Measurements from ENCODE around the gene EED.
"Not testable (repeated sequence)": the region's sequence is repeated elsewhere in the genome, so short reads cannot be mapped to it uniquely, and the experiment has no call there.

EED gene

DNA sequence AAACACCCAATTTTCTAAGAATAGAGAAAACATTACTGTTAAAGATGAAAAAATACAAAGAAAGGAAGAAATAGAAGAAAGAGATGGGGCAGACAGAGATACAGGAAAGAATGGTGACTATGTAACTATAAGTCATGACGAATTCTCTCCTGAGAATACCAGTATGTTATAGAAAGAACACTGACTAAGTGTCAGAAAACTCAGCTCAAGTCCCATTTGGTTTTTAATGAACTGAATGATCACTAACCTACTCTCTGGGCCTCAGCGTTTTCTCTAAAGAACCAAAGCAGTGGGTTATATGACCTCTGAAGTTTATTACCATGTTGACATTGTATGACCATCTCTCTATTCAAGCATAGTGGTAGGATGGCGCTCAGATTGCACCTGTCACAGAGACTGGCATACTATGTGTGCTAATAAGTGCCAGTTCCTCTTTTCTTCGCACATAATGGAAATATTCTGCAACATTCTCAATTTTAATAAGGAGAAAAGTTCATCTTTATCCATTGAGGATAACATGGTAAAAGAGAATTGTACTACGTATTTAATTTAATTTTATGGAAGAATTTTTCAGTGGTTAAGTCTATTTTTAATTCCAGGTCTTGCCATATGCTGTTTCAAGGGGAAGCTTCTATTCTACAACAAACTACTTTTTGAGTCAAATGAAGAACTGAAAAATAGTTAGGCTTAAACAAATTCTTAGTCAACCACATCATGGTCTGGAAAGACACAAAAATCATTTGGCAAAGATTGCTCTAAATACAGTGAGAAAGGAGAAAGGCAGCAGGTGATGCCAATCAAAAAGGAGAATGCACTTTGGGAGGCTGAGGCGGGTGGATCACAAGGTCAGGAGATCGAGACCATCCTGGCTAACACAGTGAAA, 25.0 kb upstream of the EED start:
- no peak for DNase-seq

DNA sequence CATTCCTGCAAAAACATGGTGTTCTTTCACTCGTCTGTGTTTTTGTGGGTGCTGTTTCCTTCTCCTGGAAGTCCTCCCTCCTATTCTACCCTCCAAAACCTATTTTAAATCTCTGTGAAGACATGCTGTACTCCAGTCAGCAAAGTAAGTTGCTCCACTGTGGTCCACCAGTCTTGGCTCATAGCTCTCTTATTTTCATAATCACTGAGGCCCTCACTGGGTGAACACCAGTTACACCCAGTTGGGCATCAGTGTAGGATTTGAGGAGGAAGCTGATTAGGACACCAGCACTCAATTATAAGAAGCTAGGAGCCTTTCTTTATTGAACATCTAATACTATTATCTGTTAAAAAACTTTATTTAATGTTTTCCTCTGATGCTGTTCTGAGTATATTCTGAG, 23.9 kb upstream of the EED start:
- no peak for DNase-seq

DNA sequence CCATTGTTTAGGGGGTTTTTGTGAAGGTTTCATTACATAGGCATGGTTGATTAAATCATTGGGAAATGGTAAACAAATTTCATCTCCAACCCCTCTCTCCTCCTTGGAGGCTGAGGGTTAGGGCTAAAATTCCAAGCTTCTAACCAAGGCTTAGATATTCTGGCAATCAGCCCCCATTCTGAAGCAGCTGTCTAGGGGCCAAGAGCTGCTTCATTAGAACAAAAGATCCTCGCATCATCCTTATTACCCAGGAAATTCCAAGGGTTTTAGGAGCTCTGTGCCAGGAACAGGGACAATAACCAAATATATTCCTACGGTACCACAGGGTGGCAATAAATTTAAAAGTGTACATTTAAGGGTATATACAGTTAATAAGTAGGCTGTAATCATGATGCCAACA, 22.5 kb upstream of the EED start:
- DNase-seq = no peak

DNA sequence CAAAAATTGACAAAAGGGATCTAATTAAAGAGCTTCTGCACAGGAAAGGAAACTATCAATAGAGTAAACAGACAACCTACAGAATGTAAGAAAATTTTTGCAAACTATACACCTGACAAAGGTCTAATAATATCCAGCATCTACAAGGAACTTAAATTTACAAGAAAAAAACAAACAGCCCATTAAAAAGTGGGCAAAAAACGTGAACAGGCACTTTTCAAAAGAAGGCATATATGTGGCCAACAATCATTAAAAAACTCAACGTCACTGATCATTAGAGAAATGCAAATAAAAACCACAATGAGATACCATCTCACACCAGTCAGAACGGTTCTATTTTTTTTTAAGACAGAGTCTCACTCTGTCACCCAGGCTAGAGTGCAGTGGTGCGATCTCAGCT, 20.0 kb upstream of the EED start:
- not testable (repeated sequence) for DNase-seq

DNA sequence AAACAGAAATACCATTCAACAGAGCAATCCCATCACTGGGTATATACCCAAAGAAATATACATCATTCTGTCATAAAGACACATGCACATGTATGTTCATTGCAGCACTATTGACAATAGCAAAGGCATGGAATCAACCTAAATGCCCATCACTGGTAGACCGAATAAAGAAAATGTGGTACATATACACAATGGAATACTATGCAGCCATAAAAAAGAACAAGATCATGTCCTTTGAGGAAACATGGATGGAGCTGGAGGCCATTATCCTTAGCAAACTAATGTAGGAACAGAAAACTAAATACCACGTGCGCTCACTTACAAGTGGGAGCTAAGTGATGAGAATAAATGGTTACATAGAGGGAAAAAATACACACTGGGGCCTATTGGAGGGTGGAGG, 19.2 kb upstream of the EED start:
- not testable (repeated sequence) for DNase-seq

DNA sequence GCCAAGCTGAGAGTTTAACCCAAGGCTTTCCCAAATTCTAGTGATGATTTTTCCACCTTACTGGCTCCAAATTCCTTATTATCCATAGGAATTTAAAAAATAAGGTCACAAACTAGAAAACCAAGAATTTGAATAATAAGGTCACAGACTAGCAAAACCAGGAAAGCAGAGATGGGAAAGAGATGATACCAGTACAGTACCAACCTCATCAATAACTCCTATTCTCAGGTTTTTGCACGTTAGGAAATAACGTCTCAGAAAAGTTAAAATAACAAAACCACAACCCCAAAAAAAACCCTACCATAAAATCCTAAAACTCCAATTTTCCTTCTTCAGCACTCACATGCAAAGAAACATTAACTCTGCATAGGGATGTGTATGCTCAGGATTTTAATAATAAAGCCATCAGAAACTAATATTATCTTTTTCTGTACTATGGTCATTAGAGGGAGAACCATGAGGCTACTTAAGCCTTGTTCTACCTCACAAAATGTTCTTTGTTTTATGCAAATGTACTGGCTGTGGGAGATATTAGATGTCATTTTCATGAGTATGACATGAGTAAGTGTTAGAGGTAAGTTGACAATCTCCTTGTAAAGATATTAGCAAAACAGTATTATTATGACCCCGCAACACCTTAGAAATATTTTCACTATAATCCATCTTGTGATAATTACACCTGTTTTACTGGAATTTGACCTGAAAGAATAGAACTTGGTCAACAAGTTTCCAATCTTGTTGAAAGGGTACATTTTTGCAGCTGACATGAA, 16.1 kb upstream of the EED start:
- no peak for DNase-seq

DNA sequence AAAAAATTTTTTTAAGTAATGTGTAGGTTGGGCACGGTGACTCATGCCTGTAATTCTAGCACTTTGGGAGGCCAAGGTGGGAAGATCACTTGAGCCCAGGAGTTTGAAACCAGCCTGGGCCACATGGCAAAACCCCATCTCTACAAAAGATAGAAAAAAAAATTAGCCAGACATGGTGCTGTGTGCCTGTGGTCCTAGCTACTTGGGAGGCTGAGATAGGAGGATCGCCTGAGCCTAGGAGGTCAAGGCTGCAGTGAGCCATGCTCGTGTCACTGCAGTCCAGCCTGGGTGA, 15.6 kb upstream of the EED start:
- DNase-seq = peak; percentile 64

DNA sequence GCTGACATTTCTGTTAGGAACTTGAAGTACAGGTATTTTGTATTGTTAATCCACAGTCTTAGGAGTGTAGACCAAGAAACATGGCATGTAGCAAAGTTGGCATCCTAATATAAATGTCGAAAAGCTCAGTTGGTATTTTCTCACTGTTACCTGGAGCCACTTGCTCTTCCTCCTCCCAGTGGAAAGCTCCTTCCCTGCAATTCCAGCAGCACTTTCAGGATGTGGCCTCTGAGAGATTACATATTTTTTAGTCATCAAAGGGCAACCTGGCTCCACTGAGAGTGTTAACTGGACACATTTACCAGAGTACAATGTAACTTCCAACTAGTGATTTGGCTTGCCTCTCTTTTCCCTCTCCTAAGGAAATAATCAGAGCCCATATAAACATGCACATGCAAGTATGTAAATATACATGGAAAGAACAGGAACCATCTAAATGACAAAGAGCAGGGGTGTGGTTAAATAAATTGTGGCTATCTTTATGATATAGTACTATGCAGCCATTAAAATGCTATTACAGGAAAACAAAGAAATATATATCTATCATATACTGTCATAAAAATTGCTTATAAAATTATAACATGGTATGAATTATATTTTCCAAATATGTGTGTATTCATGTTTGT, 14.3 kb upstream of the EED start:
- DNase-seq = no peak

DNA sequence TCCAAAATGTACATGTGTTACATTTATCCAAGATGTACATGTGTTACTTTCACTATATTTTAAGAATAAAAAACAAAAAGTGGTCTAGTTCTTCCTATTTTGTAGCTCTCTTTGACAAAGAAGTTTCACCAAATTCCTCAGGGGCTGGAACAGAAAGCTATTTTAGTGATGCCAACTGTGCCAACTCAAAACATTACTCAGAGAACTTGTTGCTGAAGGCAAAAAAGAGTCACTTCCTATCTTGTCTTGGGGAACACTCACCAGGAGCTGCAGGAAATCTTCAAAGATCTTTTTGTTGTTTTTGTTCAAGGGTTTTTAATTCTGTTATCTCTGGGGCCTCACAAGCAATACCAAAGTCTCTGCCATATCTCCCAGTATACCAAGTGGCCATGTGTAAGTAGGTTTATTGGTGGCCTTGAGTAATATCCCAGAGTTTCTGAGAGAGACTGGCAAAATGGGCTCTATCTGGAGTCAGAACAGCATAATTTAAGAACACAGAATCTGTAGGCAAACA, 13.6 kb upstream of the EED start:
- DNase-seq = no peak

DNA sequence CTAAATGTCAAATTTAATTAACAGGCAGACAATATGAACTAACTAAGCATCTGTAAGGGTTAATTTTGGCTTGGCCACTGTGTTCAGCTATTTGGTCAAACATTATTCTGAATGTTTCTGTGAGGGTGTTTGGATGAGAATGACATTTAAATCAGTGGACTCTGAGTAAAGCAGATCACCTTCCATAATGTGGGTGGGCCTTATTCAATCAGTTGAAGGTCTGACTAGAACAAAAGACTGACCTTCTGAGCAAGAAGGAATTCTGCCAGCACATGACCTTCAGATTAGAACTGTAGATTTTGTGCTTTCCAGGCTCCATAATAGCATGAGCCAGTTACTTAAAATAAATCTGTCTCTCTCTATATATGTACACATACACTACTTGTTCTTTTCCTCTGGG, 12.0 kb upstream of the EED start:
- DNase-seq = no peak

DNA sequence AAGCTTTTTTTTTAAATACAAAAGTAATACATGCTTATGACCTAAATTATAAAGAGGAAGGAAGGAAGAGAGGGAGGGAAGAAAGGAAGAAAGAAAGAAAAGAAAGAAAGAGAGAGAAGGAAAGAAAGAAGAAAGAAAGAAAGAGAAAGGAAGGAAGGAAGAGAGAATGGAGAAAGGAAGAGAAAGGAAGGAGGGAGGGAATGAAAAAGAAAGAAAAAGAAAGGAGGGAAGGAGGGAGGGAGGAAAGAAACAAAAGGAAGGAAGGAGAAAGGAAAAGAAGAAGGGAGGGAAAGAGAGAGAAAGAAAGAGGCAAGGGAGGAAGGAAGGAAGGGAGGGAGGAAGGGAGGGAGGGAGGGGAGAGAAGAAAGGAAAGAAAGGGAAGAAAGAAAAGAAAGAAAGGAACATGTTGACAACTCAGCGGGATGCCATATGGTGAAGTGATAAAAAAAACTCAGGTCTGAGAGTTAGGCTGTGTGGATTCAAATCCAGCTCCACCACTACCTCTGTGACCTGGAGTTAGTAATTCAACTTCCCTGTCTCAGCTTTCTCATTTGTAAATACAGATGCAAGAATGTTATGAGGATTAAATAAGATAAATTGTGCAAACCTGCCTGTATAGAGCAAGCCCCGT, 9.6 kb upstream of the EED start:
- DNase-seq = no peak

DNA sequence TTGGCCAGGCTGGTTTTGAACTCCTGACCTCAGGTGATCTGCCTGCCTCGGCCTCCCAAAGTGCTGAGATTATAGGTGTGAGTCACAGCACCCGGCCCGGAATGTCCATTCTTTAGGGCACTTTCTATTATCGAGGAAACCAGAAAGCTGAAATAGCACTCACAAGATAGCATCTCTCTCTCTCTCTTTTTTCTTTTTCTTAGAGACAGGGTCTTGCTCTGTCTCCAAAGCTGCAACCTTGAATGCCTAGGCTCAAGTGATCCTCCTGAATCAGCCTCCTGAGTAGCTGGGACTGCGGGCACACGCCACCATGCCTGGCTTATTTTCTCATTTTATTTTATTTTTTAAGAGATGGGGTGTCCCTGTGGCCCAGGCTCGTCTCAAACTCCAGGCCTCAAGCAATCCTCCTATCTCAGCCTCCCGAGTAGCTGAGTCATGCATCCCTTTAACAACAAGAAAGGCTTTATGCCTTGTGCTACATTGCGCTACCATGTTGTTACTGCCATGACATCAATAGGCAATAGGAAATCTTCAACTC, 7.2 kb upstream of the EED start:
- no peak for DNase-seq

DNA sequence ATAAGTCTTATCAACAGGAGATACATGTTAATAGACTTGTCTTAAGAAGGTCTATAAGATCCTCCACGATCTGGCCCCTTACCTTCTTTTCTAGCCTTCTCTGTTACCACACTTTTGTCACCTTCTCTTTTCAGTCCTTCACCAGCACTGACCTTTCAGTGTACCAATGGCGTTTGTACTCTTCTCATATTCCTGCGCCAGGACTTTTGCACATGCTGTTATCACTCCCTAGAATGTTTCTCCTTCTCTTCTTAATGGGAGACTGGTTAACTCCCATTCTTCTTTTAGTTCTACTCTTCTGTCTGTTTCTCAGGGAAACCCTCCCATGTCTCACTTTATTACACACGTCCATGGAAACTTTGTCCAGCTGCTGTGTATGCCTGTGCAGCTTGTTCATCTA, 4.4 kb upstream of the EED start:
- DNase-seq = no peak

DNA sequence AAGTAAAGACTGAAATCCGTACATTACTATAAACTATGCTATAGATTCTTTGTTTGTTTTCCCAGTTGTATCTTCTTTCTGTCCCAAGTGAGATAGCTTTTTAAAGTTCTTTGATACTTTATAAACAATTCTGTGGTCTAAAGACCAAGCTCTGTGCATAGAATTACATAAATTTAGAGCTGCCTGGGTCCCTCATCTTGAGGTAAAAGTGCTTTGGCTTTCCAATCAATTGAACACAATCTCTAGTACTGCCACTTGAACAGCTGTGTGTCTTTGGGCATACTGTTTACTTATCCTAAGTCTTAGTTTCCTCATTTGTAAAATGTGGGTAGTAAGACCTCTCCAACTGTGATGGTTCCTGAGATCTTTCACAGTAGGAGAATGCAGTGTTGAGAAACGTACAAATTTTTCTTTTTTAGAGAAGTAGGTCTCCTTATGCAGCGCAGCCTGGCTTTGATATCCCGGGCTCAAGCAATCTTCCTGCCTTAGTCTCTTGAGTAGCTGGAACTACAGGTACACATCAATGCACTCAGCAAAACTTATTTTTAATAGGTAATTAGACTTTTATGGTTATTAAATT, 2.5 kb upstream of the EED start:
- no peak for DNase-seq

DNA sequence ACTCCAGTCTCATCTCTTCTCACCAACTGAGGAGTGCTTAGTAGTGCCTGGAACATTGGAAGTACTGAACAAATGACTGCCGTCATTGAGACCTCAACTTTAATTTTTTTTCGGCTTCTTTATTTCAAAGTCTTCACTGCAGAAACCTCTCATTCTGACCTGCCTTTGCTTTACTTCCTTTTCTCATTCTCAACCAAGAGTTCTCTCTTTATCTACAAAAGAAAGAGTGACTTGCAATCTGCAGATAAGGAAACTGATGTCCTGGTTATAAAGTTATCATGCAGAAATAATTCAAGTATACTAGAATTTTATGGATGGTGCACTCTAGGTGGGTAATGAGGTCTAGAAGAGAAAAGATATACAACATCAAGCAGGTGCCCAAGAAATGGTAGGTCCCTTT, 1.2 kb upstream of the EED start:
- no peak for DNase-seq

DNA sequence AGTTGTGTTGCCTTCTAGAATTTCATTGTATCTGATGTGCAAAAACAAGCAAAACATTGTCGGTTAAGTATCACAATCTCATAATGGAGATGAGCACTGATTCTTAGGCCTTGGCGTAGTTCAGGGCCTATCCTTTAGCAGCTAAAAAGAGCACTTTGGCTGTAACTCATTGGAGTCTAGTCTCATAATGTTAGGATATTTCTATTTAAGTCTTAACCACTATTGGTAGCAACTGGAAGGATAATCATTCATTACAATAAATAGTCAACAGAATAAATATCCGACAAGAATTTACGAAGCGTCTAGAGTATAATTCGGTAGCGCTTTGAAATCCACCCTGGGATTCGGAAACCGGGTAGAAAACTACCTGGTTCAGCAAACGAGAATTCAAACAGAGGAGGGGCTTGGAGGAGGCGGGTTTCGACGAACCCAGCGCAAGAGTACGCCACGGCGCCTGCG, 461 bp upstream of the EED start:
- DNase-seq = peak; percentile 96

DNA sequence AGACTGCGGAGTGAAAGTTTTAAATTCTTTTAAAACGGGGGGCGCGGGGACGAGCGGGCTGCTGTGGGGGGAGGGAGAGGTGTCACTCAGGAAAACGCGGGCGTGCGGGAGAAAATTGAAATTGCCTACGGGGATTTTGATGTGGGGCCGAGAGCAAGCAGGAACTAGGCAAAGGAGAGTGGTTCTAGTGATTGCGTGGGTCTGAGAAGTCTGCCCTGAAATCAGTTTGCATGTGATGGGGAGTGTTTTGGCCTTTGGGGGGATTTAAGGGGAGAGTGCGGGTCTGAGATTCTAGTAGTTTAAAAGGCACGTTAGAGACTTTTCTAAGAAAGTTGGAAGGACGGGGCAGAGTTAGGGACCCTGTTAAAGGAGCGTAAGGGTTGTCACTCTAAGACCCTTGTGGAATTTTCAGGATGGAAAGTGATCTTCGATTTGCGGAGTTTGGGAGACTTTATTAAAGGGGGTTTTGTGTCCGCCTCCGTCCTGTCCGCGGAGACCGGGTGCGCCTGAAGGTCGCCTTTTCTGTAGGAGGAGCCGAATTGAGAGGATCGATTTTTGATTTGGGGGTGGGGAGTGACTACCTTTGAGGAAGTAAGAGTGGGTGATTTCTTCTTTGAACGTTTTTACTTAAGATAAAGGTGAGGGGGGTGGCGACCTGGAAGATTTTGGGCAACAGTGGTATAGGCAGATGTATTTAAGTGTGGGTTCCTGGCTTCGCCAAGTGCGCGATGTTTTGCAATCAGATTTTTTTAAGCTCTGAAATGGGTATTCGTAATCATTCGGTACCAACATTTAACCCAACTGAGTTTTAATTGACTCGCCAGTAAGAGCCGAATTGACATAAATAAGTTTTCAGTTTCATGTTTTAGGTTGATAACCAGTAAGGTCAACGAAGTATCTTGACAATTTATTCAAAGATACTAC, 1.1 kb downstream of the EED start:
- DNase-seq = peak; percentile 74

DNA sequence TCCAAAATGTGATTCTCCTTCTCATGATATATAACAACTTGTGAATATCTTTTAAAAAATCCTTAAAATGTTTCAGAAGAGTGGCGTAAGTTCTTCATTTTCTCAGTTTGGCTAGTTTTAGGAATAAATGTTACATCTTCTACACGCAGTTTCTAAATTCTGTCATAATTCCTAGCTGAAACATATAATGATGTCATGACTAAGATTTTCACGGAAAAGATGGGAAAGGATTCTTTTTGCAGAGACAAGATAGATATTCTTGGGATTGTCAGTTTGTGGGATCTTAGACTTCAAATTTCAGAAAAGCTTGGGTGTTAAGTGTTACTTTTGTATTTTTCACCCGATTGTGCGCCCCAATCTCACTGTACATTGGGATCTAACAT, 1.7 kb downstream of the EED start:
- DNase-seq = no peak

DNA sequence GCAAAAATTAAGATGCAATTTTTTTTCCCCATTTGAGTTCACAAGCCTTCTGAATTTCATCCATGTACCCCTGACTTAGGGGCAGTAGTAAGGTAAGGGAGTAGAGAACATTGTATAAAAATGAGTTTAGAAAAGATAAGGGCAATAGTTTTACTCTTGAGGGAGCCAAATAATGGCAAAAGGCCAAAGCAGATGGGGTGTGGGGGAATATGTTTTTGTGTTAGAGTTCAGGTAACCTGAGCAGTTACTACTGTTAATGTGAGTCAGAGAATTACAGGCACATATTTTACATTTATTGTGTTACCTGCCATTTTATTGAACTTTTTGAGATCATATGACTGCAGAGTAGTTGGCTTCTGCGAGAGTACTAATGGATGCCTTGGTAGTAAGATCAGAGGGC, 3.1 kb downstream of the EED start:
- DNase-seq = no peak

DNA sequence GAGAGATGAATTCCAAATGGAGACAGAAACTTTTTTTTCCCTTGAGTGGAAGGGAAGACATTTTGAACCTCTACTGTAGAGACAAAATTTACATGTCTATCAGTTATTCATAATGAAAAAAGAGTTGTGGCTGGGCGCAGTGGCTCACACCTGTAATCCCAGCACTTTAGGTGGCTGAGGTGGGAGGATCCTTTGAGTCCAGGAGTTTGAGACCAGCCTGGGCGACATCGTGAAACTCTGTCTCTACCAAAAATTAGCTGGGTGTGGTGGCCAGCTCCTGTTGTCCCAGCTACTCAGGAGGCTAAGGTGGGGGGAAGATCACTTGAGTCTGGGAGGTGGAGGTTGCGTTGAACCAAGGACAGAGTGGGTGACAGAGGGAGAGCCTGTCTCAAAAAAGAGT, 4.1 kb downstream of the EED start:
- no peak for DNase-seq

DNA sequence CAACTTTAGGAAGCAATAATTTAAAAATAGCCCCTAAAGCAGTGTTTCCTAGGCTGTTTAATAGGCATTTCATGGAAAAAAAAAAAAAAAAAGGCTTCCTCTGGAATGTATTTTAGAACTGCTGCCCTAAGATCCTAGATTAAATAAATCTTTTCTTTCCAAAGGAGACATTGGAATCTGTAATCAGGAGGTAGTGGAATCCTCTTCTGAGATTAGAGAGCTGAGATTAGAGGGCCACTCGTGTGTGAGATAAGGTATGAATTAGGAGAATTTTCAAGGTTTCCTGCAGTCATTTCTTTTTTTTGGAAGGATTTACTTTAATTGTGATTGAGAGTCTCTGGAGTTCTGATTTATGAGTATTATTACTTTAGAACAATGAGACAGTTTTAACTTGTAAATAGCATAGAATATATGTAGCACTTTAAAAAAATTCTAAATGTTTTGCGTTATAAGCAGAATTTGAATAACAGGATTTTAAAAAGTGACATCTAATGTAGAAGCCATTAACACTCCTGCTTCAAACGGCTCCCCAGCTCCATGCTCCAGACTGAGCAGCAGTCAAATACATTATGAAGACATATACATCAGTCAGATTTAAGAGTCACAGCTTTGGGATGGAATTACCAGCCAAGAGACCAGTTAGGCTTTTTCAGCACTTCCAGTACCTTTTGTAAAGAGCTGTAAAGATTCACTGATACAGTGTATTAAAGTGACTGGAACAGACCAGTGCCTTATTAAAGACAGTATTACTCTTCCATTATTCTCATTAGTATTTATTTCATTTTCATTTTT, 5.0 kb downstream of the EED start:
- DNase-seq = no peak

Measured in activated effector memory CD4-positive, alpha-beta T cell treated with anti-CD3 and anti-CD28 coated beads, Interleukin-2, amount 50 U/mL, for 16 hours (primary cell).